Heart left ventricle (tissue), 16 donors: ENCODE results near the gene ACVR2A. TPM values are rescaled to one million over a fixed set of nuclear protein-coding genes. Genes with fewer than 3 reads are reported as not detected.

ENCODE experiments used
- ATAC-seq, 4 donors: fragments of 200-7000 bp; cut with Tn5 transposase; one replicate each; pipeline ENCODE4 v1.9.1; 2020 to 2022; ENCODE audit warnings: moderate library complexity in 4 of 4, mild to moderate bottlenecking in 3 of 4, moderate number of reproducible peaks in 1 of 4
- DNase-seq, 5 donors: peaks; one replicate each; pipeline ENCODE4 v3.0.0-alpha.2; 2020
- H3K27ac ChIP-seq, 12 donors: fragments of 200-600 bp; sonication (generic) in 4 of 12; one replicate each; pipeline versions ENCODE4 v1.5.0 to v1.8.0; 2016 to 2022; ENCODE audit warnings: mild to moderate bottlenecking in 2 of 12
- H3K27me3 ChIP-seq, 9 donors: fragments of 200-600 bp; sonication (generic) in 2 of 9; one replicate each; pipeline versions ENCODE4 v1.5.1 to v1.8.0; 2016 to 2022; ENCODE audit warnings: mild to moderate bottlenecking in 3 of 9
- H3K36me3 ChIP-seq, 9 donors: fragments of 200-600 bp; sonication (generic) in 2 of 9; one replicate each; pipeline versions ENCODE4 v1.5.0 to v1.8.0; 2018 to 2022; ENCODE audit warnings: mild to moderate bottlenecking in 2 of 9
- H3K4me1 ChIP-seq, 12 donors: fragments of 200-600 bp; sonication (generic) in 4 of 12; one replicate each; pipeline versions ENCODE4 v1.5.0 to v1.8.0; 2016 to 2022; ENCODE audit warnings: mild to moderate bottlenecking in 3 of 12
- H3K4me3 ChIP-seq, 12 donors: fragments of 200-600 bp; sonication (generic) in 4 of 12; one replicate each; pipeline versions ENCODE4 v1.5.0 to v1.8.0; 2017 to 2022; ENCODE audit warnings: mild to moderate bottlenecking in 9 of 12, moderate library complexity in 4 of 12
- H3K9me3 ChIP-seq, 12 donors: fragments of 200-600 bp; sonication (generic) in 4 of 12; one replicate each; pipeline versions ENCODE4 v1.5.0 to v1.8.0; 2016 to 2022; ENCODE audit warnings: mild to moderate bottlenecking in 1 of 12
- CTCF ChIP-seq, 12 donors: fragments of 200-600 bp; sonication (generic) in 4 of 12; IDR thresholded peaks; one replicate each; pipeline versions ENCODE4 v1.5.0 to v1.8.0; 2018 to 2022; ENCODE audit warnings: antibody characterized with exemption in 12 of 12, mild to moderate bottlenecking in 5 of 12
- POLR2A ChIP-seq, 2 donors: fragments of 450-650 bp; IDR thresholded peaks; one replicate each; pipeline ENCODE4 v1.6.1; 2017; ENCODE audit warnings: antibody characterized with exemption in 2 of 2, mild to moderate bottlenecking in 2 of 2, moderate library complexity in 2 of 2
- WGBS, 4 donors: extraction: QIAGEN DNeasy Blood & Tissue Kit in 2 of 4; methylation state at CpG; one replicate each; pipeline versions ENCODE4 v1.1.5 to v1.1.7; 2013 to 2018; 5-methylcytosine and 5-hydroxymethylcytosine counted together
- intact Hi-C, 10 donors: fragments of 100-400 bp; cut with DNase I; formaldehyde crosslinking; loops; one replicate each; pipeline versions ENCODE4 v1.11.1 to v1.14.2; 2022
- polyA plus RNA-seq, 2 donors: library from polyadenylated mRNA; stranded (reverse); fragments of 200-250 nt; gene quantifications; one replicate each; pipeline ENCODE4 v1.2.3, GENCODE V29; 2013
- total RNA-seq, 9 donors: library from RNA; depleted of rRNA in 2 of 9; stranded (reverse); fragments of >200 nt in 2 of 9; fragmentation: NEBNext Ultra II Directional in 3 of 9; extraction: Animal tissue kit (Norgen Biotek cat#: 25700) in 3 of 9; gene quantifications; one replicate each; pipeline versions ENCODE4 v1.1.0 to v1.2.4, GENCODE V29; 2016 to 2023
- donor health status: ischemic (EF 13 %, LVEDD 7.1; RV severe dilation, severe dysfunction).
- donor health status: healthy with polysubstance abuse.
- donor health status: DM: no; HTN: yes; CAD: no.
- donor health status: DM: no; HTN: no; CAD: no.
- donor health status: ischemic (EF 25% LVEDD 6.9; RV normal size, moderate dysfunction).
- donor health status: ischemic (EF 25% LVEDD 5.7; RV mildly dilated, moderate dysfunction).
- donor health status: healthy.
- donor health status: DM: yes; HTN: yes; CAD: no.
- donor health status: ischemic (EF 35%, LVEDD 5.7; RV mildly dilated, moderate dysfunction).
- donor health status: nonischemic (EF 11% LVEDD 7.7; RV severe dilation, severe dysfunction).
- donor health status: DM: yes; HTN: yes; CAD: no.
- donor health status: PGD.
- donor health status: ischemic (EF 29% LVEDD 5.4; RV normal size, mild dysfunction).
- donor health status: nonischemic (EF 23%, LVEDD 6.1; RV moderate dilation, normal function).

ACVR2A gene
- total and polyA plus RNA-seq, 11 donors: 2.6 to 13.4 (median 11.0) TPM

DNA sequence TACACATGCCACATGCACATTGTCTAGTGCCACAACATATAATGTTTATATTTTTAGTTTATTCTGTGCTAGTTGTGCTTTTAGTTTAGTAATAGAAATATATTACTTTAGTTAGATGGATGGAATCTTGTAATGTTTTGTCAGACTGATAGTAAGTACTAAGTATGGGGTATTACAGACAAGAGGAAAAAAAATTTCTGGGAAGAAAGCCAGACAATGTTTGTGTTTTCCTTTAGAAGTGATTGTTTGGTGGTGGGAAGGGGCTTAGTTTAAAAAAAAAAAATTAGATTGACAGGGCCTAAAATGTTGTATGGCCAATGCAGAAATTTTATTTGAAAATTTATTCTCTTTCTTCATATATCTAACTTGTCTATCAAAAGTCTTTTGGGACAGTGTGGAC, 37.8 kb downstream of the ACVR2A start:
- Histone ChIP-seq H3K27ac (no peak overlapping the region), H3K27me3 (no peaks in the 10 kb centered on the region), H3K36me3 (no peaks in the 10 kb centered on the region), H3K4me3 (no peak overlapping the region), H3K4me1 (peaks cover 0 to 44% (median 23%) of the 10 kb centered on the region in 12 donors), H3K9me3 (no peaks in the 10 kb centered on the region)
- no peak for DNase-seq
- no peak for ATAC-seq
- TF ChIP-seq POLR2A (IDR thresholded peaks at IDR 0.05) (no peak), CTCF (IDR thresholded peaks at IDR 0.05) (no peak)
- intact Hi-C loops: loop anchor here in 2 of 10 donors (5.0 kb wide), 1 partner anchor 35 kb away; the partner anchor contains the start of gene ACVR2A (in 2 of the 2)

DNA sequence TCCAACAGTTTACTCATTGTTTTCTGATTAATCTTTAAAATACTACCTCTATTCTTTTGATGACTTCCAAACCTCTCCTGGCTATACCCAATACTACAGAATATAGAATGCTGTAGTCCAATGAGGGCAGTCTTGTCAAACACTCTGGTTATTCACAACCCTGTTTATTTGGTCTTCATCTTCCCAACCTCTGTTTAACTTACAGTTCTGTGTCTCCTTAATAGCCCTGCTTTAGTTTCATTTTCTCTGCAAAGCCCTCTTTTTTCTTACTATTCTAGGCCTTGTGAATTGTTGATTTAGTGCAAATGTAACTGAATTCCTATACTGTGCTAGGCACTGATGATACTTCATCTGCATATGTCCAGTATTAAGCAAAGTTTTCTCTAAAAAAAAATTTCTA, 40.0 kb downstream of the ACVR2A start:
- H3K27me3 ChIP-seq: no peaks in the 10 kb centered on the region
- ATAC-seq (no peak), DNase-seq (no peak)
- H3K9me3 ChIP-seq: no peaks in the 10 kb centered on the region
- H3K4me1 ChIP-seq: peaks cover 0 to 48% (median 22%) of the 10 kb centered on the region in 12 donors
- no peak for TF ChIP-seq POLR2A (IDR thresholded peaks at IDR 0.05)
- no peak for TF ChIP-seq CTCF (IDR thresholded peaks at IDR 0.05)
- intact Hi-C loops: loop anchor here in 3 of 10 donors (5.0 kb wide), 1 partner anchor 38 kb away; the partner anchor contains the start of gene ACVR2A (in 3 of the 3)
- H3K27ac ChIP-seq: no peak overlapping the region
- H3K4me3 ChIP-seq: no peak overlapping the region
- no peaks in the 10 kb centered on the region for H3K36me3 ChIP-seq

GRCh38 chr2:147886136-147886535, 41.3 kb downstream of the ACVR2A start:
- 83 to 90% (median 86%) methylated on average over 2 of the region's 2 CpGs for whole genome bisulfite sequencing, 4 donors
- Histone ChIP-seq H3K4me1 (peaks cover 0 to 38% (median 17%) of the 10 kb centered on the region in 12 donors), H3K9me3 (no peaks in the 10 kb centered on the region), H3K4me3 (no peak overlapping the region), H3K27me3 (no peaks in the 10 kb centered on the region), H3K27ac (no peak overlapping the region), H3K36me3 (no peaks in the 10 kb centered on the region)
- intact Hi-C loops: loop anchor here in 1 of 10 donors (5.0 kb wide), 1 partner anchor 39 kb away; the partner anchor contains the start of gene ACVR2A
- no peak for ATAC-seq
- TF ChIP-seq CTCF (IDR thresholded peaks at IDR 0.05): no peak
- TF ChIP-seq POLR2A (IDR thresholded peaks at IDR 0.05): no peak
- DNase-seq: no peak

GRCh38 chr2:147888680-147889079, 43.9 kb downstream of the ACVR2A start:
- no peaks in the 10 kb centered on the region for H3K36me3 ChIP-seq
- intact Hi-C loops: loop anchor here in 1 of 10 donors (5.0 kb wide), 1 partner anchor 41 kb away; the partner anchor contains the start of gene ACVR2A

More at GRCh38 chr2:147888680-147889079, 43.9 kb downstream of the ACVR2A start:
- H3K4me1 ChIP-seq: peaks cover 0 to 24% (median 11%) of the 10 kb centered on the region in 12 donors
- TF ChIP-seq CTCF (IDR thresholded peaks at IDR 0.05): no peak
- no peak for TF ChIP-seq POLR2A (IDR thresholded peaks at IDR 0.05)
- H3K9me3 ChIP-seq: no peaks in the 10 kb centered on the region
- WGBS, 4 donors: 56 to 68% (median 58%) methylated on average over 3 of the region's 3 CpGs
- no peak overlapping the region for H3K27ac ChIP-seq
- ATAC-seq: no peak
- H3K27me3 ChIP-seq: no peaks in the 10 kb centered on the region
- DNase-seq: no peak
- H3K4me3 ChIP-seq: no peak overlapping the region
